Cardiac muscle cell (in vitro differentiated cells and primary cell): Measurements from ENCODE around the gene ERI3. TPM values are rescaled to one million over a fixed set of nuclear protein-coding genes. Genes with fewer than 3 reads are reported as not detected.

Experiments used
- DNase-seq, 2 donors: peaks; one replicate each; pipeline versions ENCODE4 v3.0.0 to v3.0.0-alpha.2; 2010 to 2017; ENCODE audit warnings: low read depth in 1 of 2, low spot score in 1 of 2
- H3K27ac ChIP-seq: fragments of 200-600 bp; sonication (generic); 2 replicates; pipeline ENCODE4 v1.5.1; 2016
- H3K27me3 ChIP-seq: fragments of 200-600 bp; sonication (generic); 2 replicates; pipeline ENCODE4 v1.6.0; 2016; ENCODE audit warnings: control low read depth
- H3K36me3 ChIP-seq: fragments of 200-600 bp; sonication (generic); 2 replicates; pipeline ENCODE4 v1.5.1; 2016; ENCODE audit warnings: control low read depth
- H3K4me1 ChIP-seq: fragments of 200-600 bp; sonication (generic); 2 replicates; pipeline ENCODE4 v1.8.1; 2017; ENCODE audit warnings: low read depth, mild to moderate bottlenecking, mixed run types
- H3K4me3 ChIP-seq: fragments of 200-600 bp; sonication (generic); 2 replicates; pipeline ENCODE4 v1.5.1; 2016; ENCODE audit warnings: mild to moderate bottlenecking
- H3K9me3 ChIP-seq: fragments of 200-600 bp; sonication (generic); 2 replicates; pipeline ENCODE4 v1.5.1; 2017; ENCODE audit warnings: low read depth, mild to moderate bottlenecking, control low read depth
- polyA plus RNA-seq: library from polyadenylated mRNA; unstranded; fragments of >200 nt; fragmentation: Nextera tagmentation; extraction: Ambion mirVana; gene quantifications from 2 replicates; pipeline ENCODE4 v1.2.1, GENCODE V29; 2016
- total RNA-seq: library from RNA; depleted of rRNA; stranded (reverse); fragments of >200 nt; gene quantifications from 2 replicates; pipeline ENCODE4 v1.2.3, GENCODE V29; 2016
- TF ChIP-seq, protein P1 (sequence below): IDR thresholded peaks from 2 replicates; pipeline ENCODE4 v1.5.1; 2012; ENCODE audit warnings: low read depth, mild to moderate bottlenecking, low read length

The ERI3 gene
- total and polyA plus RNA-seq, 2 experiments from 2014 or later, result 92.1 to 151 TPM

GRCh38 chr1:44272992-44273391 lies 82.1 kb downstream of the ERI3 start:
- no peaks in the 10 kb centered on the region for H3K27me3 ChIP-seq
- peaks cover 12% of the 10 kb centered on the region for H3K4me1 ChIP-seq
- TF ChIP-seq, protein P1, sequence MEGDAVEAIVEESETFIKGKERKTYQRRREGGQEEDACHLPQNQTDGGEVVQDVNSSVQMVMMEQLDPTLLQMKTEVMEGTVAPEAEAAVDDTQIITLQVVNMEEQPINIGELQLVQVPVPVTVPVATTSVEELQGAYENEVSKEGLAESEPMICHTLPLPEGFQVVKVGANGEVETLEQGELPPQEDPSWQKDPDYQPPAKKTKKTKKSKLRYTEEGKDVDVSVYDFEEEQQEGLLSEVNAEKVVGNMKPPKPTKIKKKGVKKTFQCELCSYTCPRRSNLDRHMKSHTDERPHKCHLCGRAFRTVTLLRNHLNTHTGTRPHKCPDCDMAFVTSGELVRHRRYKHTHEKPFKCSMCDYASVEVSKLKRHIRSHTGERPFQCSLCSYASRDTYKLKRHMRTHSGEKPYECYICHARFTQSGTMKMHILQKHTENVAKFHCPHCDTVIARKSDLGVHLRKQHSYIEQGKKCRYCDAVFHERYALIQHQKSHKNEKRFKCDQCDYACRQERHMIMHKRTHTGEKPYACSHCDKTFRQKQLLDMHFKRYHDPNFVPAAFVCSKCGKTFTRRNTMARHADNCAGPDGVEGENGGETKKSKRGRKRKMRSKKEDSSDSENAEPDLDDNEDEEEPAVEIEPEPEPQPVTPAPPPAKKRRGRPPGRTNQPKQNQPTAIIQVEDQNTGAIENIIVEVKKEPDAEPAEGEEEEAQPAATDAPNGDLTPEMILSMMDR, result no peak
- no peak overlapping the region for H3K27ac ChIP-seq
- H3K36me3 ChIP-seq, result no peaks in the 10 kb centered on the region
- DNase-seq, result no peak
- H3K4me3 ChIP-seq, result no peak overlapping the region
- H3K9me3 ChIP-seq, result no peaks in the 10 kb centered on the region

DNA sequence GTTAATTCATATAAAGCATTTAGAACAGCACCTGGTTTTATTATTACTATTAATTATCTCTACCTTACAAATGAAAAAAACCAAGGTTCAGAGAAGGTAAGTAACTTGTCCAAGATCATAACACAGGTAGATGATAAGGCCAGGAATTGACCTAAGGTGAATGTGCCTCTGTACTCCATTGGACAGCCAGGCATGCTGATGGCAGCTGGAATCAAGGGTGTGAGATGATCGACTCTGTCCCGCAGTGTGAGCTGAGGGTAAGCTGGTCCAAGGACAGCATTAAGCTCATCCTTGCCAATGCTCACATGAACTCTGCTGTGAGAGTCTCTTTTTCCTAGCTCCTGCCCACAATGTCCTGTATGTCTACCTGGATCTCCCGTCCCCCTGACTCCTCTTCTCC lies 83.4 kb downstream of the ERI3 start:
- H3K4me1 ChIP-seq, result peaks cover 12% of the 10 kb centered on the region
- H3K27ac ChIP-seq, result no peak overlapping the region
- no peak overlapping the region for H3K4me3 ChIP-seq
- DNase-seq, result no peak
- no peaks in the 10 kb centered on the region for H3K36me3 ChIP-seq
- TF ChIP-seq, protein P1, result no peak
- no peaks in the 10 kb centered on the region for H3K9me3 ChIP-seq
- H3K27me3 ChIP-seq, result no peaks in the 10 kb centered on the region

DNA sequence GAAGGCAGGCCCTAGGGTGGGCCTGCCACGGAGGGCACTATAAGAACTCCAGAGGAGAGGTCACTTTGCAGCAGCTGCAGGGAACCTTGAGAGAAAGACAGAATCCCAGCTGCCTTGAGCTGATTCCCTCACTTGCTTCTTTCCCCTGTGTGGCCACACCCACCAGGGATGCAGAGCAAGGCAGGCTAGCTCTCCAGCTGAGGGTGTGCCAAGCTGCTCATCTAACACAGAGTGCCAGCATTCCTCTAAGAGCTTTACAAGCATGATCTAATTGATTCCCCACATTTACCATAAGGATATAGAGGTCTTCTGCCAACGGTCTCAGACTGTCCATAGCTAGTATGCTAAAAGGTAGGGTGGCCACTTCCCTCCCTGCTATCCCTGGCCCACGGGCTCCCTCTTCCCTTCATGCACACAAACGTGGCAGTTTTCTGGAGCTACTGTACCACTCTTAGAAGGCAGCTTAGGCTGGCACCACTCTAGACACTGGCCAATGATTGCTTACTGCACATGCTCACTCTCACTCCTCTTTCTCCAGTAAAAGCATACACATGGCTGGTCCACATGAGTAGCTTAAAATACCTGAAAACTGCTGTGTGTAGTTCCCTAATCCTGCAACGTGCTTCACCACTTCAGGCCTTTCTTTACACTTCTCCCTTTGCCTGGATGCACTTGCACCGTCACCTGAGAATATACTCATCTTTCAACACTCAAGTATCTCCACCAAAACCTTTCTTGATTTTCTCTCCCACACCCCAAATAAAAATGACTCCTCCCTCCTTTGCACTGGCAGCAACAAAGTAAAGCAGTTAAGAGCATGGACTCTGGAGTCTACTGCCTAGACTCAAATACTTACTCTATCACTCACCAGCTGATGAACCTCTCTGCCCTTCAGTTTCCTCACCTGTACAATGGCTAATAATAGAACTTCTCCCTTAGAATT lies 84.1 kb downstream of the ERI3 start:
- H3K27me3 ChIP-seq, result no peaks in the 10 kb centered on the region
- TF ChIP-seq, protein P1, result no peak

GRCh38 chr1:44268054-44268453 lies 87.0 kb downstream of the ERI3 start:
- no peaks in the 10 kb centered on the region for H3K9me3 ChIP-seq
- TF ChIP-seq, protein P1, result no peak
- no peaks in the 10 kb centered on the region for H3K27me3 ChIP-seq
- no peaks in the 10 kb centered on the region for H3K36me3 ChIP-seq
- H3K4me1 ChIP-seq, result no peaks in the 10 kb centered on the region
- no peak overlapping the region for H3K4me3 ChIP-seq
- no peak overlapping the region for H3K27ac ChIP-seq
- no peak for DNase-seq

More for the DNA sequence above, 84.1 kb downstream of the ERI3 start:
- no peak overlapping the region for H3K27ac ChIP-seq
- DNase-seq, result no peak
- no peak overlapping the region for H3K4me3 ChIP-seq
- peaks cover 9% of the 10 kb centered on the region for H3K4me1 ChIP-seq
- H3K36me3 ChIP-seq, result no peaks in the 10 kb centered on the region
- no peaks in the 10 kb centered on the region for H3K9me3 ChIP-seq

GRCh38 chr1:44267438-44267837 lies 87.6 kb downstream of the ERI3 start:
- Histone ChIP-seq H3K9me3 (no peaks in the 10 kb centered on the region), H3K27ac (no peak overlapping the region), H3K36me3 (no peaks in the 10 kb centered on the region), H3K4me3 (no peak overlapping the region), H3K27me3 (no peaks in the 10 kb centered on the region), H3K4me1 (no peaks in the 10 kb centered on the region)
- DNase-seq, result no peak
- TF ChIP-seq, protein P1, result no peak
